OCI-LY7 (cell line): ENCODE measurements around the gene PPA1.

Experiments used
- CTCF ChIP-seq: fragments of 200-600 bp; sonication (generic); conservative IDR thresholded peaks from 2 replicates; pipeline ENCODE4 v1.5.1; 2014; ENCODE audit warnings: mild to moderate bottlenecking, antibody characterized with exemption, low read length, moderate library complexity, mixed read lengths
- EZH2phosphoT487 ChIP-seq: fragments of 200-600 bp; sonication (generic); IDR thresholded peaks from 2 replicates; pipeline ENCODE4 v1.6.1; 2018; ENCODE audit warnings: low read depth, borderline replicate concordance, mild to moderate bottlenecking, mixed run types, antibody characterized with exemption, low read length, moderate library complexity, mixed read lengths

- TF ChIP-seq CTCF (no peak), EZH2phosphoT487 (no peak)
These were observed 41.9 kb downstream of the PPA1 start for GRCh38 chr10:70191161-70191971.
